ENCODE data around the gene PILRB. TPM values are rescaled to one million over a fixed set of nuclear protein-coding genes. Genes with fewer than 3 reads are reported as not detected.

The PILRB gene
- total and polyA plus RNA-seq, 7 donors, result 11.2 to 19.2 (median 13.4) TPM

GRCh38 chr7:100394077-100394476 is 36.2 kb downstream of the PILRB start:
- intact Hi-C loops (cut with DNase I), result loop anchor here in 1 of 2 donors (5.0 kb wide), 1 partner anchor 37 kb away; the partner anchor contains the start of gene PILRB
- H3K27me3 ChIP-seq (ENCODE audit: insufficient read depth in 3 of 3, low read length in 2 of 3), result no peaks in the 10 kb centered on the region
- no peaks in the 10 kb centered on the region for H3K9me3 ChIP-seq
- ATAC-seq (no peak), DNase-seq (no peak)
- H3K4me3 ChIP-seq, result no peak overlapping the region
- H3K4me1 ChIP-seq, result no peaks in the 10 kb centered on the region
- H3K36me3 ChIP-seq (ENCODE audit: insufficient read depth in 1 of 2, low read depth in 1 of 2), result no peaks in the 10 kb centered on the region
- TF ChIP-seq CTCF (IDR thresholded peaks at IDR 0.05), result no peak
- no peak overlapping the region for H3K27ac ChIP-seq
- 60 to 80% (median 78%) methylated on average over 2 of the region's 2 CpGs for WGBS, 3 donors

GRCh38 chr7:100396421-100396982 is 38.6 kb downstream of the PILRB start:
- intact Hi-C loops (cut with DNase I), result no loop called here
- Histone ChIP-seq H3K4me1 (no peaks in the 10 kb centered on the region), H3K9me3 (no peaks in the 10 kb centered on the region), H3K4me3 (no peak overlapping the region), H3K27ac (no peak overlapping the region), H3K27me3 (ENCODE audit: insufficient read depth in 3 of 3, low read length in 2 of 3) (no peaks in the 10 kb centered on the region), H3K36me3 (ENCODE audit: insufficient read depth in 1 of 2, low read depth in 1 of 2) (peaks cover 0 to 1% of the 10 kb centered on the region in 2 donors)
- DNase-seq (no peak), ATAC-seq (no peak)
- TF ChIP-seq CTCF (IDR thresholded peaks at IDR 0.05), result no peak
- 70 to 77% (median 76%) methylated on average over 9 of the region's 9 CpGs for WGBS, 3 donors

- H3K36me3 ChIP-seq (ENCODE audit: insufficient read depth in 1 of 2, low read depth in 1 of 2), result peaks cover 0 to 4% of the 10 kb centered on the region in 2 donors
- intact Hi-C loops (cut with DNase I), result no loop called here
- H3K9me3 ChIP-seq, result no peaks in the 10 kb centered on the region
- TF ChIP-seq CTCF (IDR thresholded peaks at IDR 0.05), result no peak
- H3K4me1 ChIP-seq, result no peaks in the 10 kb centered on the region
- no peak overlapping the region for H3K27ac ChIP-seq
- no peaks in the 10 kb centered on the region for H3K27me3 ChIP-seq (ENCODE audit: insufficient read depth in 3 of 3, low read length in 2 of 3)
- 61 to 65% (median 63%) methylated on average over 13 of the region's 13 CpGs for WGBS, 3 donors
- no peak for DNase-seq
- peak in 1 of 4 donors; percentile 17 for ATAC-seq
- H3K4me3 ChIP-seq, result no peak overlapping the region
Observed at GRCh38 chr7:100397315-100398081, 39.6 kb downstream of the PILRB start.

- 31 to 47% (median 38%) methylated on average over 2 of the region's 2 CpGs for WGBS, 3 donors
- intact Hi-C loops (cut with DNase I), result no loop called here
- H3K27ac ChIP-seq, result no peak overlapping the region
- H3K27me3 ChIP-seq (ENCODE audit: insufficient read depth in 3 of 3, low read length in 2 of 3), result no peaks in the 10 kb centered on the region
- peaks cover 0 to 4% of the 10 kb centered on the region in 2 donors for H3K36me3 ChIP-seq (ENCODE audit: insufficient read depth in 1 of 2, low read depth in 1 of 2)
- no peak overlapping the region for H3K4me3 ChIP-seq
- ATAC-seq (no peak), DNase-seq (no peak)
- no peak for TF ChIP-seq CTCF (IDR thresholded peaks at IDR 0.05)
- H3K4me1 ChIP-seq, result no peaks in the 10 kb centered on the region
- H3K9me3 ChIP-seq, result no peaks in the 10 kb centered on the region
Observed at GRCh38 chr7:100398239-100398638, 40.3 kb downstream of the PILRB start.

Measured in psoas muscle (tissue), 8 donors.